Astrocyte (in vitro differentiated cells and primary cell): ENCODE results near the gene TPST2. TPM values are rescaled to one million over a fixed set of nuclear protein-coding genes. Genes with fewer than 3 reads are reported as not detected.

Source experiments
- DNase-seq: peaks from one replicate; pipeline ENCODE4 v3.0.0-alpha.2; 2010; ENCODE audit warnings: low read depth
- FAIRE-seq: peaks from 2 replicates; lab custom pipeline; 2011; peaks lifted over from hg19 to GRCh38; lab: Jason Lieb, UNC
- H2AFZ ChIP-seq: 2 replicates; pipeline ENCODE4 v1.6.0; 2012; ENCODE audit warnings: low read depth, low read length, inconsistent platforms
- H3K27ac ChIP-seq: 2 replicates; pipeline ENCODE4 v1.5.1; 2011; ENCODE audit warnings: low read depth, low read length, inconsistent platforms
- H3K27me3 ChIP-seq: 2 replicates; pipeline ENCODE4 v1.6.0; 2011; ENCODE audit warnings: low read length, inconsistent platforms; ENCODE audit not compliant: insufficient read depth
- H3K36me3 ChIP-seq: 2 replicates; pipeline ENCODE4 v1.5.1; 2011; ENCODE audit warnings: low read length, inconsistent platforms; ENCODE audit not compliant: insufficient read depth
- H3K4me1 ChIP-seq: 2 replicates; pipeline ENCODE4 v1.5.1; 2011; ENCODE audit warnings: low read length, inconsistent platforms; ENCODE audit not compliant: insufficient read depth
- H3K4me2 ChIP-seq: 2 replicates; pipeline ENCODE4 v1.6.0; 2012; ENCODE audit warnings: low read length, inconsistent platforms
- H3K4me3 ChIP-seq: 2 replicates; pipeline ENCODE4 v1.5.1; 2011; ENCODE audit warnings: low read depth, mild to moderate bottlenecking, low read length, inconsistent platforms; ENCODE audit not compliant: insufficient read depth
- H3K79me2 ChIP-seq: 2 replicates; pipeline ENCODE4 v1.6.0; 2012; ENCODE audit warnings: mild to moderate bottlenecking, low read length, inconsistent platforms; ENCODE audit not compliant: insufficient read depth
- H3K9ac ChIP-seq: 2 replicates; pipeline ENCODE4 v1.6.0; 2012; ENCODE audit warnings: mild to moderate bottlenecking, low read length, inconsistent platforms
- H3K9me3 ChIP-seq: 2 replicates; pipeline ENCODE4 v1.5.1; 2012; ENCODE audit warnings: low read depth, mild to moderate bottlenecking, low read length, inconsistent platforms; ENCODE audit not compliant: insufficient read depth
- H4K20me1 ChIP-seq: 2 replicates; pipeline ENCODE4 v1.6.0; 2012; ENCODE audit warnings: low read length, inconsistent platforms; ENCODE audit not compliant: insufficient read depth
- H3K27ac Mint-ChIP-seq: one replicate; pipeline ENCODE4 v1.8.0; 2021; ENCODE audit warnings: mild to moderate bottlenecking, mixed read lengths; ENCODE audit not compliant: unreplicated experiment
- H3K27me3 Mint-ChIP-seq: one replicate; pipeline ENCODE4 v1.8.0; 2021; ENCODE audit warnings: low read depth, mixed read lengths; ENCODE audit not compliant: unreplicated experiment
- H3K36me3 Mint-ChIP-seq: one replicate; pipeline ENCODE4 v1.8.0; 2021; ENCODE audit warnings: low read depth, mixed read lengths; ENCODE audit not compliant: unreplicated experiment
- H3K4me1 Mint-ChIP-seq: one replicate; pipeline ENCODE4 v1.8.0; 2021; ENCODE audit warnings: low read depth, mixed read lengths; ENCODE audit not compliant: unreplicated experiment
- H3K4me3 Mint-ChIP-seq: one replicate; pipeline ENCODE4 v1.8.0; 2021; ENCODE audit warnings: mild to moderate bottlenecking, moderate library complexity, mixed read lengths; ENCODE audit not compliant: unreplicated experiment
- H3K9me3 Mint-ChIP-seq: one replicate; pipeline ENCODE4 v1.8.0; 2021; ENCODE audit warnings: mild to moderate bottlenecking, mixed read lengths; ENCODE audit not compliant: unreplicated experiment
- EZH2 ChIP-seq: IDR thresholded peaks from 2 replicates; pipeline ENCODE4 v1.6.1; 2012; ENCODE audit warnings: mild to moderate bottlenecking, low read length, inconsistent platforms; ENCODE audit not compliant: insufficient read depth
- total RNA-seq: library from RNA; stranded (reverse); gene quantifications from 2 replicates; pipeline ENCODE4 v1.2.1, GENCODE V29; 2021
- TF ChIP-seq, protein P1 (sequence below): IDR thresholded peaks from 2 replicates; pipeline ENCODE4 v1.5.1; 2011; ENCODE audit warnings: low read depth, mild to moderate bottlenecking, inconsistent platforms, low read length, moderate library complexity; ENCODE audit not compliant: insufficient read depth

TPST2 gene
- total RNA-seq, 1 donor from 2014 or later = 55.7 TPM

DNA sequence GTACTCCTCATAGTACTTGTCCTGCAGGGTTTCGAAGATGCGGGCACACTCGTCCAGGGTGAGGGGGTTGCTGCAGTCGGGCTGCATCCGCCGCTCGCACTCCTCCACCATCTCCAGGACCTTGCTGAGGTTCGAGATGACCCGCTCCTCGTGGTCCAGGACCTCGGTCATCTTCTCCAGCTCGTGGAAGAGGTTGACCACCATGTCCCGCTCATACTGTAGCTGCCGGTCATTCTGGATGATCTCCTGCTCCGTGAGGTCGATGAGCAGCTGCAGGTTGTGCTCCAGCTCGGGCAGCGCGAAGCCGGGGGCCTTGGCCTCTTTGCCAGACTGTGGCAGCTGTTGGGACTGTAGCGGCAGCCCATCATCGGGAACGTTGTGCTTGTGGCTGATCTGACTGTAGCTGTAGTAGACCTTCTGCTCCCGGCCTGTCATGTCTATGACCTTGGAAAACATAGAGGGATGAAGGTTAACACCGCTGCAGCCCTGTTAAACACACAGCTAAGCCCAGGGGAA lies 90.7 kb downstream of the TPST2 start:
- H3K27me3 ChIP-seq = no peaks in the 10 kb centered on the region
- H3K4me1 ChIP-seq = peaks cover 23% of the 10 kb centered on the region
- H3K9me3 Mint-ChIP-seq = no peaks in the 10 kb centered on the region
- DNase-seq (no peak), FAIRE-seq (no peak)
- peaks cover 19% of the 10 kb centered on the region for H3K4me1 Mint-ChIP-seq
- no peaks in the 10 kb centered on the region for H3K27me3 Mint-ChIP-seq
- no peaks in the 10 kb centered on the region for H3K9me3 ChIP-seq
- peak overlapping the region; percentile 98 for H3K27ac ChIP-seq
- H3K36me3 ChIP-seq = peaks cover 61% of the 10 kb centered on the region
- no peak overlapping the region for H3K4me2 ChIP-seq
- peaks cover 33% of the 10 kb centered on the region for H3K36me3 Mint-ChIP-seq
- H2AFZ ChIP-seq = no peak overlapping the region
- peak overlapping the region; percentile 32 for H3K9ac ChIP-seq
- H4K20me1 ChIP-seq = no peaks in the 10 kb centered on the region
- no peak overlapping the region for H3K4me3 ChIP-seq
- H3K4me3 Mint-ChIP-seq = peak overlapping the region; percentile 58
- H3K27ac Mint-ChIP-seq = peak overlapping the region; percentile 12
- H3K79me2 ChIP-seq = peaks cover 14% of the 10 kb centered on the region
- TF ChIP-seq, protein P1, sequence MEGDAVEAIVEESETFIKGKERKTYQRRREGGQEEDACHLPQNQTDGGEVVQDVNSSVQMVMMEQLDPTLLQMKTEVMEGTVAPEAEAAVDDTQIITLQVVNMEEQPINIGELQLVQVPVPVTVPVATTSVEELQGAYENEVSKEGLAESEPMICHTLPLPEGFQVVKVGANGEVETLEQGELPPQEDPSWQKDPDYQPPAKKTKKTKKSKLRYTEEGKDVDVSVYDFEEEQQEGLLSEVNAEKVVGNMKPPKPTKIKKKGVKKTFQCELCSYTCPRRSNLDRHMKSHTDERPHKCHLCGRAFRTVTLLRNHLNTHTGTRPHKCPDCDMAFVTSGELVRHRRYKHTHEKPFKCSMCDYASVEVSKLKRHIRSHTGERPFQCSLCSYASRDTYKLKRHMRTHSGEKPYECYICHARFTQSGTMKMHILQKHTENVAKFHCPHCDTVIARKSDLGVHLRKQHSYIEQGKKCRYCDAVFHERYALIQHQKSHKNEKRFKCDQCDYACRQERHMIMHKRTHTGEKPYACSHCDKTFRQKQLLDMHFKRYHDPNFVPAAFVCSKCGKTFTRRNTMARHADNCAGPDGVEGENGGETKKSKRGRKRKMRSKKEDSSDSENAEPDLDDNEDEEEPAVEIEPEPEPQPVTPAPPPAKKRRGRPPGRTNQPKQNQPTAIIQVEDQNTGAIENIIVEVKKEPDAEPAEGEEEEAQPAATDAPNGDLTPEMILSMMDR = no peak
- TF ChIP-seq EZH2 = no peak

DNA sequence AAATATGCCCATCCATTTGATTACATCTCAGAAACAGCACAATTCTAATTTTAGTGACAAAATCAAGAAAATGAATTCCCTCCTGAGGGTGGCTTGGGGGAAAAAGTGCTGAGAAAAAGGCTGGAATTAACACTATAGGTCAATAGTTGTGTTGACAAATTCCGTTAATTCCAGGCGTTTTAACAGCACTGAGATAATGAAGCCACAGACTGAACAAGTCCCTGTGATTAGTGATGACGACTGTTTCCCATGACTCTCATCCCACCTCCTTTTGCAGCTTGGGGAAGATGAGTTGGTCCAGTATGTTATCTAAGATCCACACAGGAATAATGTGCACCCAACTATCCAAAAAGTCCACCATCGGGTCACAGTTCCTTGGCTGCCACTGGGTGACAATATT lies 93.5 kb downstream of the TPST2 start:
- DNase-seq (peak; percentile 73), FAIRE-seq (no peak)
- no peak for TF ChIP-seq EZH2
- TF ChIP-seq, protein P1 = no peak
- Histone ChIP-seq H3K4me1 (peaks cover 30% of the 10 kb centered on the region), H3K27me3 (no peaks in the 10 kb centered on the region), H3K4me3 (no peak overlapping the region), H3K9me3 (no peaks in the 10 kb centered on the region), H3K9ac (peak overlapping the region; percentile 19), H3K4me2 (no peak overlapping the region), H4K20me1 (no peaks in the 10 kb centered on the region), H3K79me2 (peaks cover 20% of the 10 kb centered on the region), H3K36me3 (peaks cover 64% of the 10 kb centered on the region), H2AFZ (no peak overlapping the region), H3K27ac (peak overlapping the region; percentile 44)
- Mint-ChIP-seq H3K27me3 (no peaks in the 10 kb centered on the region), H3K9me3 (no peaks in the 10 kb centered on the region), H3K36me3 (peaks cover 39% of the 10 kb centered on the region), H3K4me1 (peaks cover 24% of the 10 kb centered on the region), H3K27ac (peak overlapping the region; percentile 47), H3K4me3 (no peak overlapping the region)

GRCh38 chr22:26494506-26494905 lies 95.4 kb downstream of the TPST2 start:
- Mint-ChIP-seq H3K4me3 (no peak overlapping the region), H3K4me1 (peaks cover 11% of the 10 kb centered on the region), H3K27me3 (no peaks in the 10 kb centered on the region), H3K36me3 (peaks cover 42% of the 10 kb centered on the region), H3K27ac (no peak overlapping the region), H3K9me3 (no peaks in the 10 kb centered on the region)
- Histone ChIP-seq H3K9me3 (no peaks in the 10 kb centered on the region), H2AFZ (no peak overlapping the region), H3K27ac (peak overlapping the region; percentile 77), H3K79me2 (peaks cover 20% of the 10 kb centered on the region), H3K4me2 (no peak overlapping the region), H3K27me3 (no peaks in the 10 kb centered on the region), H3K9ac (no peak overlapping the region), H4K20me1 (no peaks in the 10 kb centered on the region), H3K4me3 (no peak overlapping the region), H3K4me1 (peaks cover 14% of the 10 kb centered on the region), H3K36me3 (peaks cover 76% of the 10 kb centered on the region)
- no peak for FAIRE-seq
- DNase-seq = no peak
- no peak for TF ChIP-seq EZH2
- TF ChIP-seq, protein P1 = no peak
